Parathyroid adenoma (tissue), 2 donors: ENCODE data around the gene TGFBR1.

ENCODE experiments used
- H2AFZ ChIP-seq: fragments of 300-600 bp; sonication (generic); one replicate; pipeline ENCODE4 v1.7.0; 2017; ENCODE audit warnings: antibody characterized with exemption, mild to moderate bottlenecking
- H3K27ac ChIP-seq: fragments of 300-600 bp; sonication (generic); one replicate; pipeline ENCODE4 v1.7.0; 2017
- H3K27me3 ChIP-seq: fragments of 300-600 bp; sonication (generic); one replicate; pipeline ENCODE4 v1.7.0; 2017; ENCODE audit warnings: low read length; ENCODE audit not compliant: control insufficient read depth, insufficient read depth
- H3K36me3 ChIP-seq: fragments of 300-600 bp; sonication (generic); one replicate; pipeline ENCODE4 v1.7.0; 2017; ENCODE audit warnings: low read length; ENCODE audit not compliant: control insufficient read depth, insufficient read depth
- H3K4me1 ChIP-seq: fragments of 300-600 bp; sonication (generic); one replicate; pipeline ENCODE4 v1.7.0; 2017; ENCODE audit warnings: control low read depth
- H3K4me2 ChIP-seq: fragments of 300-600 bp; sonication (generic); one replicate; pipeline ENCODE4 v1.7.0; 2017; ENCODE audit warnings: low read length
- H3K4me3 ChIP-seq: fragments of 300-600 bp; sonication (generic); one replicate; pipeline ENCODE4 v1.7.0; 2017; ENCODE audit warnings: low read depth, low read length
- H3K79me2 ChIP-seq: fragments of 300-600 bp; sonication (generic); one replicate; pipeline ENCODE4 v1.7.0; 2017; ENCODE audit warnings: control low read depth
- H3K9ac ChIP-seq: fragments of 300-600 bp; sonication (generic); one replicate; pipeline ENCODE4 v1.7.0; 2017; ENCODE audit warnings: mild to moderate bottlenecking
- H3K9me3 ChIP-seq: fragments of 300-600 bp; sonication (generic); one replicate; pipeline ENCODE4 v1.7.0; 2017; ENCODE audit warnings: low read length; ENCODE audit not compliant: control insufficient read depth
- TF ChIP-seq, protein P1 (sequence below): fragments of 300-600 bp; sonication (generic); IDR thresholded peaks from one replicate; pipeline ENCODE4 v1.7.0; 2017; ENCODE audit warnings: antibody characterized with exemption, mild to moderate bottlenecking
- donor health status: primary hyperparathyroidism.

Gene TGFBR1

DNA sequence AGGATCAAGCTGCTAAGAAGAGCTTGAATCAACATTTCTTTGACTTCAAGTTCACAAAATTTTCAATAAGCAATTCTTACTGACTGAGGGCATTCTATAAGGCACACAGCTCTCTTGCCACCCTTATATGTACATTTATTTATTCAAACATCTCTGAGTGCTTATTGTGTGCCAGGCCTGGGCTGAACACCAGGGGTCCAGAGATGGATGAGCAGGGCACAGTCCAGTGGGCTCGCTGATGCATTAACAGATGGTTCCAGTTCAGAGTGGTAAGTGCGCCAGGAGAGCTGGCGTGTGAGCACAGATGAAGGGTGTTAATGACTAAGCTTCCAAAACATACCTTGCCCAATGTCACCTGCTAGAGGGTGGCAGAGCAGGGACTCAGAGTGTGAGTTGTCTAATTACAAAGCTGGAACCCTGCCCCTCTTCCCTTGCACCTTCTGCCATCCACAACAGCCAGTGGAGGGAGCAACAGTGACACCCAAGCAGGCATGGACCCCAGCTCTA lies 92.3 kb downstream of the TGFBR1 start:
- no peak overlapping the region for H2AFZ ChIP-seq

DNA sequence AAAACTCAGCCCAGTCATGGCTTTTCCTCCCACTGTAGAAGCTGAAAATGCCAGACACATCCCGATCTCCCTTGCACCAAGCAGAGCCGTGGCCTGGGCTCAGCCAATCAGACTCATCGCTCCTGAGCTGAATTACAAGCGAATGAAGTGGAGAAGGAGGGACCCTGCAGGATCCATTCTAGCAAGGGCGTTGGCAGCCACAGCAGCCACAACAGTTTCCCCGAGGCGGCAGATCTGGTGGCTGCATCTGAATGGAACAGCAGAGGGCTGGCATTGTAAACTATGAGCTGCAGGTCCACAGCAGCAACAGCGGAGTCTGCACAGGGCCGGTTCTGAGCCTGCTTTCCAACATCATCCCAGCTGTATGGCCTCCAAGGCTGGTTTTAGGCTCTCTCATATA lies 93.1 kb downstream of the TGFBR1 start:
- H2AFZ ChIP-seq: no peak overlapping the region
- H3K9ac ChIP-seq: no peak overlapping the region
- no peak overlapping the region for H3K4me3 ChIP-seq
- H3K27ac ChIP-seq: no peak overlapping the region
- no peaks in the 10 kb centered on the region for H3K4me1 ChIP-seq
- TF ChIP-seq, protein P1, sequence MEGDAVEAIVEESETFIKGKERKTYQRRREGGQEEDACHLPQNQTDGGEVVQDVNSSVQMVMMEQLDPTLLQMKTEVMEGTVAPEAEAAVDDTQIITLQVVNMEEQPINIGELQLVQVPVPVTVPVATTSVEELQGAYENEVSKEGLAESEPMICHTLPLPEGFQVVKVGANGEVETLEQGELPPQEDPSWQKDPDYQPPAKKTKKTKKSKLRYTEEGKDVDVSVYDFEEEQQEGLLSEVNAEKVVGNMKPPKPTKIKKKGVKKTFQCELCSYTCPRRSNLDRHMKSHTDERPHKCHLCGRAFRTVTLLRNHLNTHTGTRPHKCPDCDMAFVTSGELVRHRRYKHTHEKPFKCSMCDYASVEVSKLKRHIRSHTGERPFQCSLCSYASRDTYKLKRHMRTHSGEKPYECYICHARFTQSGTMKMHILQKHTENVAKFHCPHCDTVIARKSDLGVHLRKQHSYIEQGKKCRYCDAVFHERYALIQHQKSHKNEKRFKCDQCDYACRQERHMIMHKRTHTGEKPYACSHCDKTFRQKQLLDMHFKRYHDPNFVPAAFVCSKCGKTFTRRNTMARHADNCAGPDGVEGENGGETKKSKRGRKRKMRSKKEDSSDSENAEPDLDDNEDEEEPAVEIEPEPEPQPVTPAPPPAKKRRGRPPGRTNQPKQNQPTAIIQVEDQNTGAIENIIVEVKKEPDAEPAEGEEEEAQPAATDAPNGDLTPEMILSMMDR: no peak
- H3K27me3 ChIP-seq: no peaks in the 10 kb centered on the region
- H3K4me2 ChIP-seq: no peak overlapping the region
- no peaks in the 10 kb centered on the region for H3K36me3 ChIP-seq
- H3K79me2 ChIP-seq: no peaks in the 10 kb centered on the region
- H3K9me3 ChIP-seq: no peaks in the 10 kb centered on the region

More for the DNA sequence above, 92.3 kb downstream of the TGFBR1 start:
- H3K4me2 ChIP-seq: no peak overlapping the region
- no peaks in the 10 kb centered on the region for H3K79me2 ChIP-seq
- no peak overlapping the region for H3K4me3 ChIP-seq
- H3K27ac ChIP-seq: no peak overlapping the region
- TF ChIP-seq, protein P1: no peak
- no peaks in the 10 kb centered on the region for H3K9me3 ChIP-seq
- H3K36me3 ChIP-seq: no peaks in the 10 kb centered on the region
- H3K9ac ChIP-seq: no peak overlapping the region
- no peaks in the 10 kb centered on the region for H3K27me3 ChIP-seq
- no peaks in the 10 kb centered on the region for H3K4me1 ChIP-seq

DNA sequence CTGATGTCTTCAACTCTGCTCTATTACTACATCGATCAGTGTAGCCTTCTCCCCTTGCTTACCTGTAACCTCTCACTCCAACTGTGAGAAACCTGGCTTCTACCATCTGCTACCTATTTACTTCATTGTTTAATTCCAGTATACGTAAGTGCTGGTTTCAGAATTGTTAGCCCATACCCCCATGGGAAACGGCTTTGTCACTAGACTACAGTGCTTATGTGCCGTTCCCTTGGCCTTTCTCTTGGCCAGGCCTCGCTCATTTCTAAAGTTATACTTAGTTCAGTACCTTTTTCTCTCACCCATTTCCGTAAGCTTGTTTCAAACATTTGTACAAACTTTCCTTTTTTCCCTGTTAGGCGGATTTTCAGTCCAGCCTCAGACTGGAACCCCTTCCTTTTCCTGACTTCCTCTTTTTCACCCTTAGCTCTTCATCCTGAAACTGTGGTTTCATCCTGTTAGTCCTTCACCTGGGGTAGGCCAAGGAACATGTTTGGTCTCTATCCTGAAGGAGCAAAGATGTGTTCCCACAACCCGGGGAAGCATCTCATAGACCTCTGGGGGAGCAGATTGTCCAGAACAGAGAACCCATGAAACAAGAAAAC lies 95.1 kb downstream of the TGFBR1 start:
- Histone ChIP-seq H3K27ac (no peak overlapping the region), H3K4me3 (no peak overlapping the region), H3K27me3 (no peaks in the 10 kb centered on the region), H3K79me2 (no peaks in the 10 kb centered on the region), H3K36me3 (no peaks in the 10 kb centered on the region), H3K9ac (no peak overlapping the region), H2AFZ (no peak overlapping the region), H3K9me3 (no peaks in the 10 kb centered on the region), H3K4me2 (no peak overlapping the region), H3K4me1 (no peaks in the 10 kb centered on the region)
- TF ChIP-seq, protein P1: no peak

DNA sequence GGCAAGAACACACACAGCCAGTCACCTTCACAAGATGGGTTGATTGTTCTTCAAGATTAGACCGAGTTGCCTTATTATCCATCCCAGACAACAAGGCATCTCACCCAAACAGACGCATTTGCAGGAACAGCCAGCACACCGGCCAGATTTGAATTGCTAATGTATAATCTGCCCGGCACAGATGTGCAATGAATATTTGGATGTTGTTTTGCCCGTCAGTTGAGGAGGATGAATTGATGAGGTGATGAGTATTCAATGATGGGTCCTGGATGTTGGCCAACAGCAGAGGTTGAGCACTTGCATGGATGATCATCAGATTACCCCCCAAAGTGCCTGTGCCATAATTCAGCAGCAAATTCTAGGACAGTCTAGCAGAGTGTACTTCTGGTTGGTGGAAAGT lies 96.7 kb downstream of the TGFBR1 start:
- Histone ChIP-seq H3K4me1 (no peaks in the 10 kb centered on the region), H3K27ac (no peak overlapping the region), H3K79me2 (no peaks in the 10 kb centered on the region), H3K4me3 (no peak overlapping the region), H3K9ac (no peak overlapping the region), H2AFZ (no peak overlapping the region), H3K9me3 (no peaks in the 10 kb centered on the region), H3K4me2 (no peak overlapping the region), H3K27me3 (no peaks in the 10 kb centered on the region), H3K36me3 (no peaks in the 10 kb centered on the region)
- TF ChIP-seq, protein P1: no peak
